ENCODE data around the gene ACOT7.

Gene ACOT7

GRCh38 chr1:6347641-6348487 is 45.7 kb downstream of the ACOT7 start:
- H3K4me1 ChIP-seq (ENCODE audit: control insufficient read depth in 1 of 2, insufficient read depth in 2 of 2, low read length in 2 of 2), result peaks cover 5 to 12% of the 10 kb centered on the region in 2 donors
- no peak overlapping the region for H3K27ac ChIP-seq (ENCODE audit: low read length)
- peak overlapping the region in 1 of 2 donors; percentile 37 for H3K4me3 ChIP-seq (ENCODE audit: low read depth in 1 of 2, low read length in 2 of 2)
- H3K27me3 ChIP-seq (ENCODE audit: low read depth, low read length), result no peaks in the 10 kb centered on the region
- H3K36me3 ChIP-seq (ENCODE audit: control insufficient read depth in 1 of 2, insufficient read depth in 2 of 2, low read length in 2 of 2), result no peaks in the 10 kb centered on the region
- H3K9me3 ChIP-seq (ENCODE audit: control insufficient read depth in 1 of 2, low read length in 2 of 2), result no peaks in the 10 kb centered on the region

- H3K4me1 ChIP-seq (ENCODE audit: control insufficient read depth in 1 of 2, insufficient read depth in 2 of 2, low read length in 2 of 2), result peaks cover 0 to 4% of the 10 kb centered on the region in 2 donors
- no peaks in the 10 kb centered on the region for H3K27me3 ChIP-seq (ENCODE audit: low read depth, low read length)
- H3K4me3 ChIP-seq (ENCODE audit: low read depth in 1 of 2, low read length in 2 of 2), result no peak overlapping the region
- H3K36me3 ChIP-seq (ENCODE audit: control insufficient read depth in 1 of 2, insufficient read depth in 2 of 2, low read length in 2 of 2), result no peaks in the 10 kb centered on the region
- H3K27ac ChIP-seq (ENCODE audit: low read length), result no peak overlapping the region
- no peaks in the 10 kb centered on the region for H3K9me3 ChIP-seq (ENCODE audit: control insufficient read depth in 1 of 2, low read length in 2 of 2)
Measured at GRCh38 chr1:6345460-6345859, 48.1 kb downstream of the ACOT7 start.

- no peaks in the 10 kb centered on the region for H3K27me3 ChIP-seq (ENCODE audit: low read depth, low read length)
- H3K9me3 ChIP-seq (ENCODE audit: control insufficient read depth in 1 of 2, low read length in 2 of 2), result no peaks in the 10 kb centered on the region
- no peak overlapping the region for H3K4me3 ChIP-seq (ENCODE audit: low read depth in 1 of 2, low read length in 2 of 2)
- H3K4me1 ChIP-seq (ENCODE audit: control insufficient read depth in 1 of 2, insufficient read depth in 2 of 2, low read length in 2 of 2), result peaks cover 0 to 1% of the 10 kb centered on the region in 2 donors
- no peaks in the 10 kb centered on the region for H3K36me3 ChIP-seq (ENCODE audit: control insufficient read depth in 1 of 2, insufficient read depth in 2 of 2, low read length in 2 of 2)
- H3K27ac ChIP-seq (ENCODE audit: low read length), result no peak overlapping the region
Measured at GRCh38 chr1:6345009-6345408, 48.6 kb downstream of the ACOT7 start.

GRCh38 chr1:6343506-6344405 is 49.8 kb downstream of the ACOT7 start:
- Histone ChIP-seq H3K27me3 (ENCODE audit: low read depth, low read length) (no peaks in the 10 kb centered on the region), H3K9me3 (ENCODE audit: control insufficient read depth in 1 of 2, low read length in 2 of 2) (no peaks in the 10 kb centered on the region), H3K27ac (ENCODE audit: low read length) (no peak overlapping the region), H3K36me3 (ENCODE audit: control insufficient read depth in 1 of 2, insufficient read depth in 2 of 2, low read length in 2 of 2) (peaks cover 0 to 6% of the 10 kb centered on the region in 2 donors), H3K4me3 (ENCODE audit: low read depth in 1 of 2, low read length in 2 of 2) (no peak overlapping the region), H3K4me1 (ENCODE audit: control insufficient read depth in 1 of 2, insufficient read depth in 2 of 2, low read length in 2 of 2) (no peaks in the 10 kb centered on the region)

- Histone ChIP-seq H3K36me3 (ENCODE audit: control insufficient read depth in 1 of 2, insufficient read depth in 2 of 2, low read length in 2 of 2) (peaks cover 0 to 10% of the 10 kb centered on the region in 2 donors), H3K4me1 (ENCODE audit: control insufficient read depth in 1 of 2, insufficient read depth in 2 of 2, low read length in 2 of 2) (no peaks in the 10 kb centered on the region), H3K27me3 (ENCODE audit: low read depth, low read length) (no peaks in the 10 kb centered on the region), H3K9me3 (ENCODE audit: control insufficient read depth in 1 of 2, low read length in 2 of 2) (no peaks in the 10 kb centered on the region), H3K4me3 (ENCODE audit: low read depth in 1 of 2, low read length in 2 of 2) (no peak overlapping the region), H3K27ac (ENCODE audit: low read length) (no peak overlapping the region)
Measured at GRCh38 chr1:6342056-6342455, 51.5 kb downstream of the ACOT7 start.

GRCh38 chr1:6338695-6339094 is 54.9 kb downstream of the ACOT7 start:
- no peaks in the 10 kb centered on the region for H3K9me3 ChIP-seq (ENCODE audit: control insufficient read depth in 1 of 2, low read length in 2 of 2)
- H3K4me1 ChIP-seq (ENCODE audit: control insufficient read depth in 1 of 2, insufficient read depth in 2 of 2, low read length in 2 of 2), result no peaks in the 10 kb centered on the region
- no peak overlapping the region for H3K4me3 ChIP-seq (ENCODE audit: low read depth in 1 of 2, low read length in 2 of 2)
- no peaks in the 10 kb centered on the region for H3K27me3 ChIP-seq (ENCODE audit: low read depth, low read length)
- no peak overlapping the region for H3K27ac ChIP-seq (ENCODE audit: low read length)
- H3K36me3 ChIP-seq (ENCODE audit: control insufficient read depth in 1 of 2, insufficient read depth in 2 of 2, low read length in 2 of 2), result peaks cover 0 to 10% of the 10 kb centered on the region in 2 donors

- Histone ChIP-seq H3K36me3 (ENCODE audit: control insufficient read depth in 1 of 2, insufficient read depth in 2 of 2, low read length in 2 of 2) (peaks cover 0 to 17% of the 10 kb centered on the region in 2 donors), H3K27ac (ENCODE audit: low read length) (no peak overlapping the region)
Measured at GRCh38 chr1:6336776-6337622, 56.6 kb downstream of the ACOT7 start.

GRCh38 chr1:6334261-6334993 is 59.1 kb downstream of the ACOT7 start:
- Histone ChIP-seq H3K9me3 (ENCODE audit: control insufficient read depth in 1 of 2, low read length in 2 of 2) (no peaks in the 10 kb centered on the region), H3K4me3 (ENCODE audit: low read depth in 1 of 2, low read length in 2 of 2) (no peak overlapping the region), H3K36me3 (ENCODE audit: control insufficient read depth in 1 of 2, insufficient read depth in 2 of 2, low read length in 2 of 2) (peaks cover 0 to 17% of the 10 kb centered on the region in 2 donors), H3K27ac (ENCODE audit: low read length) (no peak overlapping the region), H3K4me1 (ENCODE audit: control insufficient read depth in 1 of 2, insufficient read depth in 2 of 2, low read length in 2 of 2) (peaks cover 2 to 14% of the 10 kb centered on the region in 2 donors), H3K27me3 (ENCODE audit: low read depth, low read length) (no peaks in the 10 kb centered on the region)

More at GRCh38 chr1:6336776-6337622, 56.6 kb downstream of the ACOT7 start:
- H3K4me1 ChIP-seq (ENCODE audit: control insufficient read depth in 1 of 2, insufficient read depth in 2 of 2, low read length in 2 of 2), result no peaks in the 10 kb centered on the region
- no peaks in the 10 kb centered on the region for H3K27me3 ChIP-seq (ENCODE audit: low read depth, low read length)
- H3K9me3 ChIP-seq (ENCODE audit: control insufficient read depth in 1 of 2, low read length in 2 of 2), result no peaks in the 10 kb centered on the region
- H3K4me3 ChIP-seq (ENCODE audit: low read depth in 1 of 2, low read length in 2 of 2), result no peak overlapping the region

- H3K9me3 ChIP-seq (ENCODE audit: control insufficient read depth in 1 of 2, low read length in 2 of 2), result no peaks in the 10 kb centered on the region
- H3K4me3 ChIP-seq (ENCODE audit: low read depth in 1 of 2, low read length in 2 of 2), result no peak overlapping the region
- H3K27me3 ChIP-seq (ENCODE audit: low read depth, low read length), result no peaks in the 10 kb centered on the region
- no peak overlapping the region for H3K27ac ChIP-seq (ENCODE audit: low read length)
- peaks cover 8 to 23% of the 10 kb centered on the region in 2 donors for H3K4me1 ChIP-seq (ENCODE audit: control insufficient read depth in 1 of 2, insufficient read depth in 2 of 2, low read length in 2 of 2)
- H3K36me3 ChIP-seq (ENCODE audit: control insufficient read depth in 1 of 2, insufficient read depth in 2 of 2, low read length in 2 of 2), result peaks cover 0 to 7% of the 10 kb centered on the region in 2 donors
Measured at GRCh38 chr1:6332821-6333220, 60.7 kb downstream of the ACOT7 start.

GRCh38 chr1:6331543-6332273 is 61.9 kb downstream of the ACOT7 start:
- H3K36me3 ChIP-seq (ENCODE audit: control insufficient read depth in 1 of 2, insufficient read depth in 2 of 2, low read length in 2 of 2), result peaks cover 3 to 11% of the 10 kb centered on the region in 2 donors
- H3K4me1 ChIP-seq (ENCODE audit: control insufficient read depth in 1 of 2, insufficient read depth in 2 of 2, low read length in 2 of 2), result peaks cover 8 to 23% of the 10 kb centered on the region in 2 donors
- no peak overlapping the region for H3K27ac ChIP-seq (ENCODE audit: low read length)
- H3K27me3 ChIP-seq (ENCODE audit: low read depth, low read length), result no peaks in the 10 kb centered on the region
- H3K9me3 ChIP-seq (ENCODE audit: control insufficient read depth in 1 of 2, low read length in 2 of 2), result no peaks in the 10 kb centered on the region
- no peak overlapping the region for H3K4me3 ChIP-seq (ENCODE audit: low read depth in 1 of 2, low read length in 2 of 2)

Data from muscle layer of duodenum (tissue), 2 donors.